Liver (tissue), 9 donors: ENCODE measurements around the gene PEX6. TPM values are rescaled to one million over a fixed set of nuclear protein-coding genes. Genes with fewer than 3 reads are reported as not detected.

Experiments
- DNase-seq: peaks from one replicate; pipeline ENCODE4 v3.0.0-alpha.2; 2017; ENCODE audit warnings: low spot score
- H3K27ac ChIP-seq, 2 donors: one replicate each; pipeline ENCODE4 v1.7.0; 2013; ENCODE audit warnings: inconsistent platforms in 2 of 2, low read length in 2 of 2, control low read depth in 1 of 2, low read depth in 1 of 2, mild to moderate bottlenecking in 1 of 2
- H3K27me3 ChIP-seq, 4 donors: one replicate each; pipeline versions ENCODE4 v1.6.1 to v1.7.0; 2013; ENCODE audit warnings: low read length in 3 of 4, inconsistent platforms in 1 of 4, mild to moderate bottlenecking in 1 of 4, moderate library complexity in 1 of 4; ENCODE audit not compliant: control insufficient read depth in 4 of 4, insufficient read depth in 4 of 4
- H3K36me3 ChIP-seq, 4 donors: one replicate each; pipeline versions ENCODE4 v1.6.1 to v1.7.0; 2013; ENCODE audit warnings: low read length in 3 of 4, mild to moderate bottlenecking in 3 of 4, low read depth in 1 of 4, moderate library complexity in 1 of 4; ENCODE audit not compliant: control insufficient read depth in 4 of 4, insufficient read depth in 3 of 4
- H3K4me1 ChIP-seq, 4 donors: one replicate each; pipeline versions ENCODE4 v1.6.1 to v1.7.0; 2013; ENCODE audit warnings: low read length in 3 of 4, mild to moderate bottlenecking in 3 of 4, moderate library complexity in 1 of 4; ENCODE audit not compliant: control insufficient read depth in 4 of 4, insufficient read depth in 4 of 4
- H3K4me3 ChIP-seq, 3 donors: one replicate each; pipeline versions ENCODE4 v1.6.1 to v1.7.0; 2013; ENCODE audit warnings: low read length in 3 of 3, control low read depth in 1 of 3, low read depth in 1 of 3, mild to moderate bottlenecking in 1 of 3
- H3K9ac ChIP-seq, 2 donors: one replicate each; pipeline ENCODE4 v1.7.0; 2013; ENCODE audit warnings: low read length in 2 of 2, mild to moderate bottlenecking in 2 of 2, moderate library complexity in 2 of 2, control low read depth in 1 of 2, low read depth in 1 of 2
- H3K9me3 ChIP-seq, 4 donors: one replicate each; pipeline versions ENCODE4 v1.6.1 to v1.7.0; 2013; ENCODE audit warnings: low read length in 3 of 4; ENCODE audit not compliant: control insufficient read depth in 4 of 4
- EGR1 ChIP-seq, 2 donors: IDR thresholded peaks; 2 replicates each; pipeline ENCODE4 v1.6.1; 2016 to 2018; ENCODE audit warnings: antibody characterized with exemption in 2 of 2, low read depth in 2 of 2
- FOXA1 ChIP-seq: IDR thresholded peaks from 2 replicates; pipeline ENCODE4 v1.6.1; 2016; ENCODE audit warnings: antibody characterized with exemption
- FOXA2 ChIP-seq: IDR thresholded peaks from 2 replicates; pipeline ENCODE4 v1.6.1; 2016; ENCODE audit warnings: antibody characterized with exemption
- HNF4A ChIP-seq, 2 donors: conservative IDR thresholded peaks; 2 replicates each; pipeline ENCODE4 v1.6.1; 2016; ENCODE audit warnings: antibody characterized with exemption in 2 of 2, mild to moderate bottlenecking in 2 of 2
- HNF4G ChIP-seq: IDR thresholded peaks from 2 replicates; pipeline ENCODE4 v1.6.1; 2016; ENCODE audit warnings: antibody characterized with exemption
- JUND ChIP-seq, 2 donors: IDR thresholded peaks; 2 replicates each; pipeline ENCODE4 v1.6.1; 2016; ENCODE audit warnings: antibody characterized with exemption in 2 of 2
- NR2F2 ChIP-seq: IDR thresholded peaks from 2 replicates; pipeline ENCODE4 v1.6.1; 2016; ENCODE audit warnings: antibody characterized with exemption
- RAD21 ChIP-seq, 2 donors: IDR thresholded peaks; 2 replicates each; pipeline ENCODE4 v1.6.1; 2016; ENCODE audit warnings: antibody characterized with exemption in 2 of 2, mild to moderate bottlenecking in 2 of 2
- RXRA ChIP-seq, 2 donors: IDR thresholded peaks; 2 replicates each; pipeline ENCODE4 v1.6.1; 2017 to 2018; ENCODE audit warnings: antibody characterized with exemption in 2 of 2, mild to moderate bottlenecking in 1 of 2
- SP1 ChIP-seq: IDR thresholded peaks from 2 replicates; pipeline ENCODE4 v1.6.1; 2018; ENCODE audit warnings: antibody characterized with exemption, mild to moderate bottlenecking
- TAF1 ChIP-seq: conservative IDR thresholded peaks from 2 replicates; pipeline ENCODE4 v1.6.1; 2016; ENCODE audit warnings: antibody characterized with exemption, mild to moderate bottlenecking
- WGBS: extraction: QIAGEN DNeasy Blood & Tissue Kit; methylation state at CpG from one replicate; pipeline ENCODE4 v1.1.7; 2013; 5-methylcytosine and 5-hydroxymethylcytosine counted together
- polyA plus RNA-seq, 2 donors: library from polyadenylated mRNA; stranded (reverse) in 1 of 2; unstranded in 1 of 2; fragments of 200-250 nt in 1 of 2; fragments of >200 nt in 1 of 2; fragmentation: Nextera tagmentation in 1 of 2; extraction: Ambion mirVana in 1 of 2; gene quantifications; one replicate each; pipeline versions ENCODE4 v1.2.1 to v1.2.3, GENCODE V29; 2013 to 2015
- total RNA-seq, 2 donors: library from RNA; depleted of rRNA; stranded (reverse); fragments of >200 nt; gene quantifications; one replicate each; pipeline ENCODE4 v1.2.3, GENCODE V29; 2014
- TF ChIP-seq, protein P1 (sequence below): IDR thresholded peaks from 2 replicates; pipeline ENCODE4 v1.6.1; 2016; ENCODE audit warnings: antibody characterized with exemption, mild to moderate bottlenecking
- TF ChIP-seq, protein P2 (sequence below): IDR thresholded peaks from 2 replicates; pipeline ENCODE4 v1.6.1; 2016; ENCODE audit warnings: antibody characterized with exemption
- TF ChIP-seq, protein P3 (sequence below): IDR thresholded peaks from 2 replicates; pipeline ENCODE4 v1.6.1; 2016; ENCODE audit warnings: antibody characterized with exemption
- TF ChIP-seq, protein P4 (sequence below): fragments of 150-350 bp; IDR thresholded peaks from 2 replicates; pipeline ENCODE4 v1.5.1; 2017; ENCODE audit warnings: improper control_type of control experiment, low read depth, low read length; ENCODE audit not compliant: missing input control
- TF ChIP-seq, protein P5 (sequence below): IDR thresholded peaks from 2 replicates; pipeline ENCODE4 v1.6.1; 2016; ENCODE audit warnings: antibody characterized with exemption
- donor health status: healthy.
- donor health status: healthy.
- donor health status: healthy.
- donor health status: healthy.
- donor health status: healthy.

PEX6 gene
- total and polyA plus RNA-seq, 4 donors = 5.4 to 20.7 (median 15.2) TPM

DNA sequence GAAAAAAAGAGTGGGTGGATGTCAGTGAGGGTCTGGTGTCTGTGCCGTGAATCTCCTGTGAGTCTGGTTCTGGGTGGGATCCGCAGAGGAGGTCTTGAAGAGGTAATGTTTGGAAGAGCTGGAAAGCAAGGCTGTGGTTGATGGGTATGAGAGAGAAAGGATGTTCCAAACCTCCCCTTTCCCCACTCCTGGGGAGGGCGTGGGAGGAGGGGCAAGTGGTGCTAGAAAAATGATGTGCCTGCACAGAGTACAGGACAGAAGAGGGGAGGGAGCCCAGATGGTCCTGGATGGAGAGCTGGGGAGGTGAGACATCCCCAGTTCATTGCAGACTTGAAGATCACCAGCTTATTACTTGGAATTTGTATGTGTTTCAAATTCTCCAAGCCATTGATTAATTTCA, 46.6 kb downstream of the PEX6 start:
- Histone ChIP-seq H3K27me3 (no peaks in the 10 kb centered on the region), H3K4me3 (no peak overlapping the region), H3K9ac (no peak overlapping the region), H3K36me3 (peaks cover 2 to 17% (median 5%) of the 10 kb centered on the region in 4 donors), H3K9me3 (no peaks in the 10 kb centered on the region), H3K27ac (no peak overlapping the region), H3K4me1 (peaks cover 4 to 47% (median 36%) of the 10 kb centered on the region in 4 donors)
- TF ChIP-seq SP1 (no peak), JUND (IDR thresholded peaks at IDR 0.05) (no peak), FOXA1 (no peak), TAF1 (no peak), HNF4A (conservative IDR thresholded peaks at IDR 0.05) (no peak), HNF4G (no peak), NR2F2 (no peak), FOXA2 (no peak), RAD21 (IDR thresholded peaks at IDR 0.05) (no peak), EGR1 (IDR thresholded peaks at IDR 0.05; ENCODE audit: low read depth in 2 of 2) (no peak), RXRA (IDR thresholded peaks at IDR 0.05) (no peak)
- TF ChIP-seq, protein P1, sequence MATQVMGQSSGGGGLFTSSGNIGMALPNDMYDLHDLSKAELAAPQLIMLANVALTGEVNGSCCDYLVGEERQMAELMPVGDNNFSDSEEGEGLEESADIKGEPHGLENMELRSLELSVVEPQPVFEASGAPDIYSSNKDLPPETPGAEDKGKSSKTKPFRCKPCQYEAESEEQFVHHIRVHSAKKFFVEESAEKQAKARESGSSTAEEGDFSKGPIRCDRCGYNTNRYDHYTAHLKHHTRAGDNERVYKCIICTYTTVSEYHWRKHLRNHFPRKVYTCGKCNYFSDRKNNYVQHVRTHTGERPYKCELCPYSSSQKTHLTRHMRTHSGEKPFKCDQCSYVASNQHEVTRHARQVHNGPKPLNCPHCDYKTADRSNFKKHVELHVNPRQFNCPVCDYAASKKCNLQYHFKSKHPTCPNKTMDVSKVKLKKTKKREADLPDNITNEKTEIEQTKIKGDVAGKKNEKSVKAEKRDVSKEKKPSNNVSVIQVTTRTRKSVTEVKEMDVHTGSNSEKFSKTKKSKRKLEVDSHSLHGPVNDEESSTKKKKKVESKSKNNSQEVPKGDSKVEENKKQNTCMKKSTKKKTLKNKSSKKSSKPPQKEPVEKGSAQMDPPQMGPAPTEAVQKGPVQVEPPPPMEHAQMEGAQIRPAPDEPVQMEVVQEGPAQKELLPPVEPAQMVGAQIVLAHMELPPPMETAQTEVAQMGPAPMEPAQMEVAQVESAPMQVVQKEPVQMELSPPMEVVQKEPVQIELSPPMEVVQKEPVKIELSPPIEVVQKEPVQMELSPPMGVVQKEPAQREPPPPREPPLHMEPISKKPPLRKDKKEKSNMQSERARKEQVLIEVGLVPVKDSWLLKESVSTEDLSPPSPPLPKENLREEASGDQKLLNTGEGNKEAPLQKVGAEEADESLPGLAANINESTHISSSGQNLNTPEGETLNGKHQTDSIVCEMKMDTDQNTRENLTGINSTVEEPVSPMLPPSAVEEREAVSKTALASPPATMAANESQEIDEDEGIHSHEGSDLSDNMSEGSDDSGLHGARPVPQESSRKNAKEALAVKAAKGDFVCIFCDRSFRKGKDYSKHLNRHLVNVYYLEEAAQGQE = no peak
- TF ChIP-seq, protein P2, sequence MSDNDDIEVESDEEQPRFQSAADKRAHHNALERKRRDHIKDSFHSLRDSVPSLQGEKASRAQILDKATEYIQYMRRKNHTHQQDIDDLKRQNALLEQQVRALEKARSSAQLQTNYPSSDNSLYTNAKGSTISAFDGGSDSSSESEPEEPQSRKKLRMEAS = no peak
- TF ChIP-seq, protein P3, sequence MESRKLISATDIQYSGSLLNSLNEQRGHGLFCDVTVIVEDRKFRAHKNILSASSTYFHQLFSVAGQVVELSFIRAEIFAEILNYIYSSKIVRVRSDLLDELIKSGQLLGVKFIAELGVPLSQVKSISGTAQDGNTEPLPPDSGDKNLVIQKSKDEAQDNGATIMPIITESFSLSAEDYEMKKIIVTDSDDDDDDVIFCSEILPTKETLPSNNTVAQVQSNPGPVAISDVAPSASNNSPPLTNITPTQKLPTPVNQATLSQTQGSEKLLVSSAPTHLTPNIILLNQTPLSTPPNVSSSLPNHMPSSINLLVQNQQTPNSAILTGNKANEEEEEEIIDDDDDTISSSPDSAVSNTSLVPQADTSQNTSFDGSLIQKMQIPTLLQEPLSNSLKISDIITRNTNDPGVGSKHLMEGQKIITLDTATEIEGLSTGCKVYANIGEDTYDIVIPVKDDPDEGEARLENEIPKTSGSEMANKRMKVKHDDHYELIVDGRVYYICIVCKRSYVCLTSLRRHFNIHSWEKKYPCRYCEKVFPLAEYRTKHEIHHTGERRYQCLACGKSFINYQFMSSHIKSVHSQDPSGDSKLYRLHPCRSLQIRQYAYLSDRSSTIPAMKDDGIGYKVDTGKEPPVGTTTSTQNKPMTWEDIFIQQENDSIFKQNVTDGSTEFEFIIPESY = no peak
- TF ChIP-seq, protein P4, sequence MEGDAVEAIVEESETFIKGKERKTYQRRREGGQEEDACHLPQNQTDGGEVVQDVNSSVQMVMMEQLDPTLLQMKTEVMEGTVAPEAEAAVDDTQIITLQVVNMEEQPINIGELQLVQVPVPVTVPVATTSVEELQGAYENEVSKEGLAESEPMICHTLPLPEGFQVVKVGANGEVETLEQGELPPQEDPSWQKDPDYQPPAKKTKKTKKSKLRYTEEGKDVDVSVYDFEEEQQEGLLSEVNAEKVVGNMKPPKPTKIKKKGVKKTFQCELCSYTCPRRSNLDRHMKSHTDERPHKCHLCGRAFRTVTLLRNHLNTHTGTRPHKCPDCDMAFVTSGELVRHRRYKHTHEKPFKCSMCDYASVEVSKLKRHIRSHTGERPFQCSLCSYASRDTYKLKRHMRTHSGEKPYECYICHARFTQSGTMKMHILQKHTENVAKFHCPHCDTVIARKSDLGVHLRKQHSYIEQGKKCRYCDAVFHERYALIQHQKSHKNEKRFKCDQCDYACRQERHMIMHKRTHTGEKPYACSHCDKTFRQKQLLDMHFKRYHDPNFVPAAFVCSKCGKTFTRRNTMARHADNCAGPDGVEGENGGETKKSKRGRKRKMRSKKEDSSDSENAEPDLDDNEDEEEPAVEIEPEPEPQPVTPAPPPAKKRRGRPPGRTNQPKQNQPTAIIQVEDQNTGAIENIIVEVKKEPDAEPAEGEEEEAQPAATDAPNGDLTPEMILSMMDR = no peak
- DNase-seq = no peak
- WGBS = 92% methylated on average over 3 of the region's 3 CpGs

DNA sequence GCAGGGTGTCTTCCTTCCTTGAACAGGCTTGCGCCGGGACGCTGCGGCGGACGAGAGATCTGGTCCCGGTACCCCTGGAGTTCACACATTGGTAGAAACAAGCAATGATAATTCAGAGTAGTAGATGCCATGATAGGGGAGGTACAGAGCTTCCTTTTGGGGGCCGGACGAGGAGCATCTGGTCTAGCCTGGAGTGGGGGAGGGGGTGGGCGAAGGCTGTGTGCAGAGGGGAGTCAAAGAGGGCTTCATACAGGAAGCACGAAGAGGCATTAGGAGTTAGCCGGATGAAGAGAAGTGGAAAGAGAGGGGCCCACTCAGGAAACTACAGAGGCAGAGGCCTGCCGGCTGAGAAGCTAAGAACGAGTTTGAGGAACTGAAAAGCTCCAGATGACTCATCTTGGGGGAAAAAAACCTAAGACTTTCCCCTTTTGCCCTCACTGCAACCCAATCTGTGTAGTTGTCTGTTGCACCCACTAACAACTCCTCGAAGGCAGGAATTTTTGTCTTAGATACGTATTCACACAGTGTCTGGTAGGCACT, 49.1 kb downstream of the PEX6 start:
- DNase-seq = no peak
- no peak for TF ChIP-seq TAF1
- TF ChIP-seq, protein P3 = no peak
- peak; percentile 44 to 79 for TF ChIP-seq JUND (IDR thresholded peaks at IDR 0.05)
- TF ChIP-seq, protein P5, sequence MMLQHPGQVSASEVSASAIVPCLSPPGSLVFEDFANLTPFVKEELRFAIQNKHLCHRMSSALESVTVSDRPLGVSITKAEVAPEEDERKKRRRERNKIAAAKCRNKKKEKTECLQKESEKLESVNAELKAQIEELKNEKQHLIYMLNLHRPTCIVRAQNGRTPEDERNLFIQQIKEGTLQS = no peak
- no peak for TF ChIP-seq FOXA1
- Histone ChIP-seq H3K9me3 (no peaks in the 10 kb centered on the region), H3K36me3 (peaks cover 0 to 4% (median 2%) of the 10 kb centered on the region in 4 donors), H3K27ac (peak overlapping the region; percentile 88 to 92), H3K4me1 (peaks cover 4 to 33% (median 20%) of the 10 kb centered on the region in 4 donors), H3K27me3 (no peaks in the 10 kb centered on the region), H3K4me3 (peak overlapping the region; percentile 65 to 83 (median 82)), H3K9ac (peak overlapping the region; percentile 67 to 69)
- WGBS = 3% methylated on average over 16 of the region's 16 CpGs
